ENCODE results near the gene TTC6. TPM values are rescaled to one million over a fixed set of nuclear protein-coding genes. Genes with fewer than 3 reads are reported as not detected.

The TTC6 gene
- total RNA-seq, 1 experiment from 2014 or later, result 0.90 TPM

GRCh38 chr14:37599507-37600368, 4.3 kb downstream of the TTC6 start:
- H3K27me3 ChIP-seq (ENCODE audit: control insufficient read depth, insufficient read depth, low read length), result peaks cover 97% of the 10 kb centered on the region
- H3K4me3 ChIP-seq (ENCODE audit: insufficient read depth, low read depth, low read length), result peak overlapping the region; percentile 41
- no peaks in the 10 kb centered on the region for H3K36me3 ChIP-seq (replicated peaks; ENCODE audit: control insufficient read depth, insufficient read depth, low read length)
- peak; percentile 87 for DNase-seq

GRCh38 chr14:37600880-37601741, 5.7 kb downstream of the TTC6 start:
- Histone ChIP-seq H3K27me3 (ENCODE audit: control insufficient read depth, insufficient read depth, low read length) (peaks cover 89% of the 10 kb centered on the region), H3K36me3 (replicated peaks; ENCODE audit: control insufficient read depth, insufficient read depth, low read length) (no peaks in the 10 kb centered on the region), H3K4me3 (ENCODE audit: insufficient read depth, low read depth, low read length) (no peak overlapping the region)
- no peak for DNase-seq

GRCh38 chr14:37601865-37602264, 6.4 kb downstream of the TTC6 start:
- H3K4me3 ChIP-seq (ENCODE audit: insufficient read depth, low read depth, low read length), result no peak overlapping the region
- DNase-seq, result no peak
- peaks cover 82% of the 10 kb centered on the region for H3K27me3 ChIP-seq (ENCODE audit: control insufficient read depth, insufficient read depth, low read length)
- H3K36me3 ChIP-seq (replicated peaks; ENCODE audit: control insufficient read depth, insufficient read depth, low read length), result no peaks in the 10 kb centered on the region

- H3K4me3 ChIP-seq (ENCODE audit: insufficient read depth, low read depth, low read length), result no peak overlapping the region
- no peaks in the 10 kb centered on the region for H3K36me3 ChIP-seq (replicated peaks; ENCODE audit: control insufficient read depth, insufficient read depth, low read length)
- H3K27me3 ChIP-seq (ENCODE audit: control insufficient read depth, insufficient read depth, low read length), result peaks cover 72% of the 10 kb centered on the region
- DNase-seq, result no peak
Measured at GRCh38 chr14:37602605-37603453, 7.4 kb downstream of the TTC6 start.

GRCh38 chr14:37603688-37604251, 8.3 kb downstream of the TTC6 start:
- peaks cover 63% of the 10 kb centered on the region for H3K27me3 ChIP-seq (ENCODE audit: control insufficient read depth, insufficient read depth, low read length)
- no peaks in the 10 kb centered on the region for H3K36me3 ChIP-seq (replicated peaks; ENCODE audit: control insufficient read depth, insufficient read depth, low read length)
- no peak overlapping the region for H3K4me3 ChIP-seq (ENCODE audit: insufficient read depth, low read depth, low read length)
- DNase-seq, result no peak

- DNase-seq, result no peak
- H3K36me3 ChIP-seq (replicated peaks; ENCODE audit: control insufficient read depth, insufficient read depth, low read length), result no peaks in the 10 kb centered on the region
- peaks cover 42% of the 10 kb centered on the region for H3K27me3 ChIP-seq (ENCODE audit: control insufficient read depth, insufficient read depth, low read length)
Measured at GRCh38 chr14:37606678-37607077, 11.2 kb downstream of the TTC6 start.

GRCh38 chr14:37608649-37609048, 13.2 kb downstream of the TTC6 start:
- H3K36me3 ChIP-seq (replicated peaks; ENCODE audit: control insufficient read depth, insufficient read depth, low read length), result no peaks in the 10 kb centered on the region
- H3K27me3 ChIP-seq (ENCODE audit: control insufficient read depth, insufficient read depth, low read length), result peaks cover 22% of the 10 kb centered on the region
- DNase-seq, result no peak
- no peak overlapping the region for H3K4me3 ChIP-seq (ENCODE audit: insufficient read depth, low read depth, low read length)

More at GRCh38 chr14:37606678-37607077, 11.2 kb downstream of the TTC6 start:
- H3K4me3 ChIP-seq (ENCODE audit: insufficient read depth, low read depth, low read length), result no peak overlapping the region

- DNase-seq, result no peak
- Histone ChIP-seq H3K4me3 (ENCODE audit: insufficient read depth, low read depth, low read length) (no peak overlapping the region), H3K36me3 (replicated peaks; ENCODE audit: control insufficient read depth, insufficient read depth, low read length) (no peaks in the 10 kb centered on the region)
Measured at GRCh38 chr14:37610945-37611523, 15.6 kb downstream of the TTC6 start.

GRCh38 chr14:37615582-37616289, 20.3 kb downstream of the TTC6 start:
- Histone ChIP-seq H3K36me3 (replicated peaks; ENCODE audit: control insufficient read depth, insufficient read depth, low read length) (no peaks in the 10 kb centered on the region), H3K4me3 (ENCODE audit: insufficient read depth, low read depth, low read length) (no peak overlapping the region), H3K27me3 (ENCODE audit: control insufficient read depth, insufficient read depth, low read length) (peaks cover 7% of the 10 kb centered on the region)
- no peak for DNase-seq

More at GRCh38 chr14:37610945-37611523, 15.6 kb downstream of the TTC6 start:
- peaks cover 9% of the 10 kb centered on the region; the same call in 1 of the 2 replicates for H3K27me3 ChIP-seq (ENCODE audit: control insufficient read depth, insufficient read depth, low read length)

- Histone ChIP-seq H3K36me3 (replicated peaks; ENCODE audit: control insufficient read depth, insufficient read depth, low read length) (no peaks in the 10 kb centered on the region), H3K4me3 (ENCODE audit: insufficient read depth, low read depth, low read length) (no peak overlapping the region), H3K27me3 (ENCODE audit: control insufficient read depth, insufficient read depth, low read length) (peaks cover 16% of the 10 kb centered on the region)
- DNase-seq, result no peak
Measured at GRCh38 chr14:37616853-37617252, 21.4 kb downstream of the TTC6 start.

GRCh38 chr14:37617864-37618365, 22.5 kb downstream of the TTC6 start:
- Histone ChIP-seq H3K4me3 (ENCODE audit: insufficient read depth, low read depth, low read length) (no peak overlapping the region), H3K36me3 (replicated peaks; ENCODE audit: control insufficient read depth, insufficient read depth, low read length) (no peaks in the 10 kb centered on the region), H3K27me3 (ENCODE audit: control insufficient read depth, insufficient read depth, low read length) (peaks cover 26% of the 10 kb centered on the region)
- no peak for DNase-seq

- H3K4me3 ChIP-seq (ENCODE audit: insufficient read depth, low read depth, low read length), result no peak overlapping the region
- DNase-seq, result no peak
- peaks cover 33% of the 10 kb centered on the region for H3K27me3 ChIP-seq (ENCODE audit: control insufficient read depth, insufficient read depth, low read length)
- no peaks in the 10 kb centered on the region for H3K36me3 ChIP-seq (replicated peaks; ENCODE audit: control insufficient read depth, insufficient read depth, low read length)
Measured at GRCh38 chr14:37618498-37619028, 23.1 kb downstream of the TTC6 start.

GRCh38 chr14:37620856-37621255, 25.4 kb downstream of the TTC6 start:
- Histone ChIP-seq H3K27me3 (ENCODE audit: control insufficient read depth, insufficient read depth, low read length) (peaks cover 38% of the 10 kb centered on the region), H3K4me3 (ENCODE audit: insufficient read depth, low read depth, low read length) (no peak overlapping the region), H3K36me3 (replicated peaks; ENCODE audit: control insufficient read depth, insufficient read depth, low read length) (no peaks in the 10 kb centered on the region)
- no peak for DNase-seq
